HuH-7 (cell line): ENCODE measurements around the gene TNIK.
"Not testable (repeated sequence)": the region's sequence is repeated elsewhere in the genome, so short reads cannot be mapped to it uniquely, and the experiment has no call there.

Experiments used
- DNase-seq: peaks from one replicate; pipeline ENCODE4 v3.0.0; 2011; ENCODE audit warnings: low spot score

TNIK gene

DNA sequence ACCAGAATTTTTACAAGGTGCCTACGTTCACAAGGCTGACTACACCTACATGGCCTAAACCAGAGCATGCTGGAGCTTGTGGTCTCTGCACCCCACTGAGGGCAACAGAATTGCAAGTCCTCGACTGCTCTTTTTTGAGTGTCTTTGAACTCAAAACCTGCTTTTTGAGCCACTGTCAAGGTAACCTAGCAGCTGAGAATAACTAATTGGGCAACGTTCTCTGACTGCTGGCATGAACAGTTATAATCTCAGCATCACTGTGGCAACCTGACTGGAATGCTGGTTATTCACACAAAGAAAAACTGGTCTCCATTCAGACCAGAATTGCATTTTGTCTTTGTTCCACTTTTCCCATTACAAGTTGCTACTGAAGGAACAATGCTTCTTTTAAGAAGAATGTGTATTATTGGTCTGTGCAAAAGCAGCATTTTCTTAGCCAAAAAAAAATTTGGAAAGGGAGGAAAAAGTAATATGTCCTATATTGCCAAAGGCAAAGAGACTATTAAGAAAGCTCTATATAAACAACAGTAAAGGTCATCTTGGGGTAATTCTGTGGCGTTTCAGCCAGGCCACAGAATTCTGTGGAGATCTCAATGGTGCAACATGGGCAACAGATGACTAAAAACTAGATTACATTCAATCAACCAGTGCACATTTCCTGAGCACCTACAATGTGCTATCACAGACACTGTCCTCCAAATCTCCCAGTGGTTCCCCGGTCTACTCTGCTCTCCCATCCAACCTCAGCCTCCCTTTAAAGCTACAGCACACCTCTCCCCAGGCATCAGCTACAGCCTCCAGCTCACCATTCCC lies 76.8 kb downstream of the TNIK start:
- DNase-seq, result no peak

DNA sequence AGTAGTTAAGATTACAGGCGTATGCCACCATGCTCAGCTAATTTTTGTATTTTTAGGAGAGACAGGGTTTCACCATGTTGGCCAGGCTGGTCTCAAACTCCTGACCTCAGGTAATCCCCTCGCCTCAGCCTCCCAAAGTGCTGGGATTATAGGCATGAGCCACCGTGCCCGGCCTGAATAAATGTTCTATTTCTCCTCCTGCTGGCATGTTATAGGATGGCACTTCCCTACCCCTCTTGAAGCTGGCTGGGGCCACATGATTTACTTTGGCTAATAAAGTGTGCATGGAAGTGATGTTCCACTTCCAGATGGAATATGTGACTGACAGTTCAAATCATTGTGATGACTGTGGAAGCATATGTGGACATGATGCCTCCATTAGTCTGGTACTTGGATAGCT lies 77.9 kb downstream of the TNIK start:
- not testable (repeated sequence) for DNase-seq

DNA sequence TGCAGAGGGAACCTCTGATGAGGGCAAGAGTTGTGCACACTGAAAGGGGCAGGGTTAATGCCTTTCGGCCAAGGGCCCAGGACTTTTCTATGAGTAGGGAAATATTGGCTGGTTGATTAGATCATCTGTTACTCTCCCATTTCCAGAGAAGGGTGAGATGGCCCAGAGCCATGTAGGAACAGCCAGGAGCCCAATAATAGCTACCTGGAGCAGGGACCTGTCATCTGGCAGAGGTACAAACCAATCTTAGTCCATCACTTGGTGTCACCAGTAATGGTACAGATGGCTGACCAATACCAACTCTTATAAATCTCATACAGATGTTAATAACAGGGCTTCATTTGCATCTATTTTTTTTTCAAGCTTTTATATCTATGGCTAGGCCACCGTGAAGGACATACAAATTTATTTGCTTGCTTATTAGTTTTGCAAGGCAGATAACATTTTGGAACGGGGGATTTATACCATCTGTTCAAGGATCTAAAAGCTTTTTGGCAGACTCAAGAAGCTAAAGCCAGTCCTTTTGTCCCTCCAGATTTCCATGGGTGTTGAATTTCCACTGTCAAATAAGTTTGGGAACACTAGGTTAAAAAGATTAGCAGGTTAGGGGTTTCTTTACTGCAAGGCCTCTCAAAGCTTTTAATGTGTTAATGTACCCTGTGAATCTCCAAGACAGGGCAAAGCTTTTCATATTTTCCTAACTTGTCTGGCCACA lies 79.3 kb downstream of the TNIK start:
- DNase-seq, result no peak

DNA sequence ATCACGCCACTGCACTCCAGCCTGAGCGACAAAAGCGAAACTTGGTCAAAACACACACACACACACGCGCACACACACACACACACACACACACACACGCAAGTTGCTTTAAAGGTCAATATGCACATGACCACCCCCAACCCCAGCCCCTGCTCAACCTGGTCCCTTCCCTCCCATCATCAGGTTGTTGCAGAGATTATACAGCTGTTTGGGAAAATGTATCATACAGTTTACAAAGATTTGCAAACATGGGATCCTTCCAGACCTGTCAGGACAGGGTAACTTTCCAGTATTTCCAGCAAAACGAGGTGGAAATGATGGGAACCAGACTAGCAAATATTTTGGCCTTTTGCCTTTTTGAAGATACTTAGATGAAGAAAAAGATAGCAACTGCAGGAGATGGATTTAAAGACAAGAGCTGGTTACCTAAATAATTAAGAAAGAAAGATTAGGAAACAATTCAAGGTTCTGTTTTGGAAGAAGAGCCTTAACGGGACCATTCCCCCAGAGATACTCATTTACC lies 80.2 kb downstream of the TNIK start:
- DNase-seq, result no peak

DNA sequence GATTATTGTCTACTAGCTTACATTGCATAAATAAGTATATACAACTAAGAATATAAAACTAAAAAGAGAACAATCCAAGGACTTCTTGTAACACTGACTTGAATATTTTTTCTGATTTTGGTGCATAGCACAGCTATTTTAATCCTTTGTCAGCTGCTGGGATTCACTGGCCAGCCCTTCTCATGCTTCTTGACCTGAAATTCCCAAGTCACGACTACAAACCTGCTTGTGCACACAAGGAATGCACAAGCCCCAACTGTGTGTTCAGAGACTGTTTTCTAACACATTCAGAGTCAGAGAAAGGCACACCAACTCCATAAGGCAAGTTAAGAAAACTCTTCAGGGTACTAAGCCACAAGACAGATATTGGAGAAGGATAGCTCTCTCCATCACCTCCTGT lies 80.9 kb downstream of the TNIK start:
- DNase-seq, result no peak

- no peak for DNase-seq
Measured at GRCh38 chr3:171378586-171378985, 81.6 kb downstream of the TNIK start.

- DNase-seq, result no peak
Measured at GRCh38 chr3:171377859-171378258, 82.3 kb downstream of the TNIK start.

- DNase-seq, result no peak
Measured at GRCh38 chr3:171376596-171376947, 83.6 kb downstream of the TNIK start.

- no peak for DNase-seq
Measured at GRCh38 chr3:171375666-171376595, 84.3 kb downstream of the TNIK start.

- no peak for DNase-seq
Measured at GRCh38 chr3:171374661-171375285, 85.4 kb downstream of the TNIK start.

DNA sequence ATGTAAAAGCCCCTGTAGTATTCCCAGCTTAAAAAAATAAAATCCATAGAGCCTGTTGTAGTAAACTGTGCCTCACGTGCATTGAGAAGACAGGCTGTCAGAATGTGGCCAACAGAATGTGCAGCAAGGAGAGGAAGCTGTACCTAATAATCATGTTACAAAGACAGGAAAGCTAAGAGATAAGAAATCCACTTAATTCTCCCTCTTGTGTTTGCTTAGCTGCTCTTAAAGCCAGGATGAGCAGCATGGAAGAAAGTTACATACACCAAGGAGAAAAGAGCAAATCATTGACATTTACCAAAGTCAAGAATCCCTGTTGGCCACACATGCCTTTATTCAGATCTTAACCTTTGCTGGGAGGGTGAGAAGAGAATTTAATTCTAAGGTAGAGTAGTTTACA lies 85.9 kb downstream of the TNIK start:
- no peak for DNase-seq

- no peak for DNase-seq
Measured at GRCh38 chr3:171373711-171374110, 86.5 kb downstream of the TNIK start.

DNA sequence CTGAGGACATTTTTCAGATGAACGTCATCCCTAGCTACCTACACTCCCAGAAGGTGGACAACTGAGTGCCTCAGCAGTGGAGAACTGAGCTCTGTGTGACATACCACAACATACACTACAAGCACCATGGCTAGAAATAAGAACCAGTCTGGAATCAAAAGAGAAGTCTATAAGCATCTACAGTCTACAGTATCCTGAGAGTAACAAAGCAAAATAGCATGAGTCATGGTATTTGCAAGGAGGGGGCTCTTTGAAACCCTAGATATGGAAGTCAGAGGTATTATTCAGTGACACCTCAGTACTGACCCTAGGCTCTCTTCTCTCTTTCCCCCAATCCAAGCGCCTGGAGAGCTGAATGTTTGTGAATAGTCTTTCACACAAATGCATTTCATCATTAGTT lies 87.5 kb downstream of the TNIK start:
- no peak for DNase-seq

- no peak for DNase-seq
Measured at GRCh38 chr3:171371354-171371753, 88.9 kb downstream of the TNIK start.

DNA sequence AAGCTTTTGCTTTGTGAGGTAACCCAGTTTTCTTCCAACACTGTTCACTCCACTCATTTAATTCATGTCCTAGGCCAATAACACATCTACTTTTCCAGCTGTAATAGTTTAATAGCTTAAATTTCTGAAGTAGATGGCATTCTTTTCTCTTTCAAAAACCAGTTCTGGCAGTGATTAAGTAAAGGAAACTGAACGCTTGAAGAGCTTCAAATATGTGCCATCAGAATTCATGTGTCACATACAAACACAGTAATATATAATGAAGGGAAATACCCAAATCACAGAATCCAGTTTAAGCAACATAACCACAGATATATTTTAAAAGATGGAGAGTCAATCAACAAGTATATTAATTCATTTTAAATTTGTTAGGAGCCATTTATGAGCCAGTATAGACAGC lies 91.0 kb downstream of the TNIK start:
- no peak for DNase-seq

- not testable (repeated sequence) for DNase-seq
Measured at GRCh38 chr3:171366738-171367137, 93.5 kb downstream of the TNIK start.

DNA sequence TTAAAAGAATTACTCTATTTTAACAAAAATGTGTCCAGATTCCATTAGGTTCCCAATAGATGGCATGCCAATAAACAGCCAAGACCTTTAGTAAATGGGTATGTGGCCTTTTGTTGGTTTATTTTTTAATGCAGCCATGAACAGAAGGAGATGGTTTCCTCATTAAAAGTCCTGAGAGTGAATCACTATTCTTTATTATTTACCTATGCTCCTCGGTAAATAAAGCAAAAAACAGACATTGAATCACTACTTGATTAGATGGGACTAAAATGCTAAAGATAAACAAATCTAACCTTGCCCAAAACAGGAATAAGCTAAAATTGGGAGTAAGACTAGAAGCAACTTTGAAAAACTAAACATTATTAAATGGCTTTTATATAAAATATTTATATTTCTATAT lies 94.2 kb downstream of the TNIK start:
- no peak for DNase-seq

- DNase-seq, result no peak
Measured at GRCh38 chr3:171365489-171365888, 94.7 kb downstream of the TNIK start.

- DNase-seq, result no peak
Measured at GRCh38 chr3:171364500-171364899, 95.7 kb downstream of the TNIK start.

GRCh38 chr3:171363202-171363601 lies 97.0 kb downstream of the TNIK start:
- DNase-seq, result no peak

DNA sequence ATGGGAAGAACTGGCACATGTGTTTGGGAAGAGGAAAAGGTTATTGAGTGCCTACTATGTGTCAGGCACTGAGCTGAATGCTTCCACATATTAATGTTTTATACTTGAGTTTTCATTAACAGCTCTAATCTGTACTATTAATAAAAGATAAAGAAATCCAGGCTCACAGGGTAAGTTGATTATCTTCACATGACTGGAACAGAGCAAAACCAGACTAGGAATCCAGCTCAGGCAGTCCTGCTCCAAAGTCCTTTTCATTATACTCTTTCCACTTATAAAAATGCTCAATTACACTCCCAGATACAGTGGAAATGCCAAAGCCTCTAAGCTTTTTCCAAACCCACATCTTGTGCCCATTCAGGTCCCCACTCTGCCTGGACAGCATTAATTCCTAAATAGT lies 97.6 kb downstream of the TNIK start:
- no peak for DNase-seq

- DNase-seq, result peak; percentile 39
Measured at GRCh38 chr3:171358881-171359198, 101.4 kb downstream of the TNIK start.
